HAP-1 (cell line): ENCODE data around the gene CD82.
"Not testable (repeated sequence)": the region's sequence is repeated elsewhere in the genome, so short reads cannot be mapped to it uniquely, and the experiment has no call there.

Experiments used
- DNase-seq, 2 experiments: peaks; one replicate each; pipeline ENCODE4 v3.0.0-alpha.2; 2016 to 2020; ENCODE audit warnings: low spot score in 2 of 2
- H3K27me3 ChIP-seq: fragments of 250-450 bp; sonication (Bioruptor Pico); 2 replicates; pipeline ENCODE4 v1.5.1; 2020; ENCODE audit warnings: low read depth, mild to moderate bottlenecking, moderate library complexity
- H3K36me3 ChIP-seq: fragments of 250-450 bp; sonication (Bioruptor Pico); replicated peaks from 2 replicates; pipeline ENCODE4 v1.5.1; 2020; ENCODE audit warnings: mild to moderate bottlenecking
- H3K4me1 ChIP-seq: fragments of 250-450 bp; sonication (Bioruptor Pico); 2 replicates; pipeline ENCODE4 v1.5.1; 2020; ENCODE audit warnings: mild to moderate bottlenecking
- H3K4me3 ChIP-seq: fragments of 250-450 bp; sonication (Bioruptor Pico); 2 replicates; pipeline ENCODE4 v1.5.1; 2020; ENCODE audit warnings: mild to moderate bottlenecking, moderate library complexity
- H3K9me3 ChIP-seq: fragments of 250-450 bp; sonication (Bioruptor Pico); 2 replicates; pipeline ENCODE4 v1.5.1; 2020; ENCODE audit warnings: mild to moderate bottlenecking, moderate library complexity
- in situ Hi-C: fragments of 300-500 bp; cut with MboI; formaldehyde crosslinking; loops from 3 replicates; pipeline ENCODE4 v1.14.3; 2020; ENCODE audit warnings: low sequenced_read_pairs, inconsistent platforms, mixed read lengths

Gene CD82

DNA sequence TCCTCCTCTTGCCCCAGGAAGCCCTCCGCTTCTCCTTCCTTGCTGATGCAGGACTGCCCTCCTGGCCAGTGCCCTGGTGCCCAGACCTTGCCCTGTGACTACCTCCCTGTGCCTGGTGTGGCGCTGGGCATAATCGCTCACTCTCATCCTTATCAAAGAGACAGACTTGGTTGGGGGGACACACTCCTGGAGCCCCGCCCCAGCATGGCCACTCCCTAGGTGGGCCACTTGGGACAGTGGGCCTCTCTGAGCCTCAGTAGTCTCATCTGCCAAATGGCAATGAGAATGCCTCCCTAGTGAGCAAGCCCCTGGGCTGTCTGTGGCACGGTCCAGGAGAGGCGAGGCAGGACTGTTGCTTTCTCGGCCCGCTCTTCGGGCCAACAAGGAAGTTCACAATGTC lies 88.6 kb downstream of the CD82 start:
- in situ Hi-C loops: no loop called here

DNA sequence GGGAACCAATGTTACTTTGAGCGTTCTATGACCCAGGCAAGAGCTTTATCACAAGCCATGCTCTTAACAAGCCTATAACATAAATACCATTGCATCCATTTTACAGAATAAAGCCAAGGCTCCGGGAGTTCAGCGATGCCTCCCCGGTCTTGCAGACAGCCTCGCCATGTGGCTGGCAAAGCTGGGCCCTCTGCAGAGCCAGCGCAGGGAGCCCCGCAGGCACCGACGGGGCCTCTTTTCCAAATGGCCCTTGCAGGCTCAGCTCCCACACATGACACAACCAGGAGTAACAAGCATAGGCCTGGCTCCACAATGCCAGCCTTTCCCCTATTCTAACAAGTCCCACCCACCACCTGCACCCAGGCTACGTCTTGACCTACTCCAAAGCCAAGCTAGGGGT lies 89.1 kb downstream of the CD82 start:
- no peak for DNase-seq
- in situ Hi-C loops: no loop called here
- H3K4me1 ChIP-seq: no peaks in the 10 kb centered on the region
- H3K36me3 ChIP-seq: no peaks in the 10 kb centered on the region
- H3K27me3 ChIP-seq: 0 out of 2 replicates have a peak, but pooled peaks cover 9% of the 10 kb centered on the region
- H3K9me3 ChIP-seq: no peaks in the 10 kb centered on the region
- H3K4me3 ChIP-seq: no peak overlapping the region

More for the DNA sequence above, 88.6 kb downstream of the CD82 start:
- H3K27me3 ChIP-seq: 0 out of 2 replicates have a peak, but pooled peaks cover 9% of the 10 kb centered on the region
- DNase-seq: no peak
- H3K4me3 ChIP-seq: no peak overlapping the region
- H3K9me3 ChIP-seq: no peaks in the 10 kb centered on the region
- H3K4me1 ChIP-seq: no peaks in the 10 kb centered on the region
- no peaks in the 10 kb centered on the region for H3K36me3 ChIP-seq

DNA sequence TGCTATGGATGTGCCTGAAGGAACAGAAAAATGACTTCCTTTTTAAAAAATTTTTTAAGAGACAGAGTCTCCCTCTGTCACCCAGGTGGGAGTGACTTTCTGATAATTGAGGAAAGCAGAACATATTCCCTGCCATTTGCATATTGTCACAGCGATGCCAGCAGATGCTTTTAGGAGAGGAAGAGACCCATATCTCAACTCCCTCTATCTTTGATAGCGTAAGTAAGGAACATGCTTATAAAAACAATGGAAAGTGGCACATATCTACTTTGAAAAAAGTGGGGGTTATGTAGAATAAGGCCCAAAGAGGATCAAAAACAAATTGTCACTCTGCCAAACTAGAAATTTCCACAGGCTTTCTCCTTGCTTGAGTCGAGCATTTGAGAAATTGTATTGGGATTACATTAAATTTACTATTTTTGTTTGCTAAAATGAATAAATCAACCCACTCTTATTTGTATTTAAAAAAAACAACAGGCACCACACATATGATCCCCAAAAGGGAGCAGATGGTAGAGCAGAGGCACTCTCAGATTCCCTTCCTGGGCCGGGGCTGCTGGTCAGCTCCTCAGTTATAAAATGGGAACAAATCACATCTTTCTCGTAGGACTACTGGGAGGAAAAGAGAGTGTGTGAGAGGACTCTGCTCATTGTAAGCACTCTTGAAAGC lies 92.5 kb downstream of the CD82 start:
- no peak for DNase-seq
- Histone ChIP-seq H3K27me3 (no peaks in the 10 kb centered on the region), H3K4me3 (no peak overlapping the region), H3K9me3 (no peaks in the 10 kb centered on the region), H3K4me1 (no peaks in the 10 kb centered on the region), H3K36me3 (no peaks in the 10 kb centered on the region)
- in situ Hi-C loops: no loop called here

DNA sequence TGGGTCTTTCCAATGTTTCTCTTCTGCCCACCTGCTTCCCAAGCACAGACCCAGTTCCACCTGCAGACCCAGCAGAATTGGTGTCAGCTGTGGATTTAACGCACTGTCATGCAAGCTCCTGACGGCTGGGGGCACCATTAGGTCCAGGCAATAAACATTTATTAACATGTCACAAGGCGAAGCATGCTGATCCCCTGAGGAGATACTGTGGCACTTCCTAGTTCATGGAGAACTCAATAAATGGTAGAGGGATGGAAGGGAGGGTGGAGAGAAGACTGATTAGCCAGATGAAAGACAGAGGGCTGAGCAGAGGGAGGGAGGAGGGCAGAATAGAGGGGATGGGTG lies 93.0 kb downstream of the CD82 start:
- H3K27me3 ChIP-seq: no peaks in the 10 kb centered on the region
- DNase-seq: peak; percentile 9 to 51
- no peaks in the 10 kb centered on the region for H3K4me1 ChIP-seq
- H3K4me3 ChIP-seq: no peak overlapping the region
- in situ Hi-C loops: no loop called here
- H3K36me3 ChIP-seq: no peaks in the 10 kb centered on the region
- no peaks in the 10 kb centered on the region for H3K9me3 ChIP-seq

DNA sequence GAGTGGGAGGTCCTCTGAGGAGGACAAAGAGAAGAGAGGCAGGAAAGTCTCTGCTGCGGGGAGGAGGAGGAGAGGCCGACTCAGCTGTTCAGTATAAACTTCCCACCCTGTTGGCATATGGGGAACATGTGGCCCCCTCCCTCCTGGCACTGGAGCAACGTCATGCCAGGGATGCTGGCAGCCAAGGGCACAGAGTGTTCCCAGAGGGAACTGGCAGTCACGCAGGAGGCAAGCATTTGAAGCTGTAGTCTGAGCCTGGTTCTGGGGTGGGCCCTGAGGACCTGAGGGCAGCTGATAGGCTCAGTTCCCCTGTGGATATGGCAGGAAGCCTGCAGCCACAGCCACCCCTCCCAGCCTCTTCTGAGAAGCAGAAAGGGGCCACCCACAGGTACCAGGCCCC lies 94.2 kb downstream of the CD82 start:
- Histone ChIP-seq H3K9me3 (no peaks in the 10 kb centered on the region), H3K4me1 (no peaks in the 10 kb centered on the region), H3K4me3 (no peak overlapping the region), H3K36me3 (no peaks in the 10 kb centered on the region), H3K27me3 (no peaks in the 10 kb centered on the region)
- DNase-seq: no peak
- in situ Hi-C loops: no loop called here

DNA sequence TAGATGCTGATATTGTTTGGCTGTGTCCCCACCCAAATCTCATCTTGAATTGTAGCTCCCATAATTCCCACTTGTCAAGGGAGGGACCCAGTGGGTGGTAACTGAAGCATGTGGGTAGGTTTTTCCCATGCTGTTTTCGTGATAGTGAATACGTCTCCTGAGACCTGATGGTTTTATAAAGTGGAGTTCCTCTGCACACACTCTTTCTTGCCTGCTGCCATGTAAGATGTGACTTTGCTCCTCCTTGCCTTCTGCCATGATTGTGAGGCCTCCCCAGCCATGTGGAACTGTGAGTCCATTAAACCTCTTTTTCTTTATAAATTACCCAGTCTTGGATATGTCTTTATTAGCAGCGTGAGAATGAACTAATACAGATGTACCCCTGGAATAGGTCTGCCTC lies 95.1 kb downstream of the CD82 start:
- H3K27me3 ChIP-seq, H3K36me3 ChIP-seq, H3K4me3 ChIP-seq, H3K9me3 ChIP-seq, H3K4me1 ChIP-seq, in situ Hi-C loops, DNase-seq: not testable (repeated sequence)

DNA sequence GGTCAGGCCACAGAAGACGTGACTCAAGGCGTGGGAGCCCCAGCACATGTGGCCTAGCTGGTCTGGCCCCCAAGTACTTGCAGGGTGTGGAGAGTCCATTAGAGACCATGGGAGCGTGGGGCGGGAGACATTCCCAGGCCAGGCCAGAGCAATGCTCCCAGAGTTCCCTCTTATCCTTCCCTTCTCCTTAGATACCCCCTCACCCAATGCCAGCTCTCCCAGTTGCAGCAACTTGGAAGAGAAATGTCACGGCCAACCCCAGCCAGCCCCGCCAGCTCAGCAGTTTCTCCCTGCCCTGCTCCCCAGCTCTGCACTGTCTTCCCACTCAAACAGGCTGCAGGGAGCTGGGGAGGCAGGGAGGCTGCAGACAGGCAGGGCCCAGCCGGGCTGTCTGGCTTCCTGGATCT lies 95.9 kb downstream of the CD82 start:
- Histone ChIP-seq H3K4me3 (no peak overlapping the region), H3K4me1 (no peaks in the 10 kb centered on the region), H3K27me3 (no peaks in the 10 kb centered on the region), H3K9me3 (no peaks in the 10 kb centered on the region), H3K36me3 (no peaks in the 10 kb centered on the region)
- in situ Hi-C loops: no loop called here
- DNase-seq: no peak
